CD4-positive, alpha-beta T cell (primary cell): ENCODE results near the gene ARAP2. TPM values are rescaled to one million over a fixed set of nuclear protein-coding genes. Genes with fewer than 3 reads are reported as not detected.

ENCODE experiments used
- ATAC-seq: fragments of 200-7000 bp; cut with Tn5 transposase; one replicate; pipeline ENCODE4 v1.10.0; 2022; ENCODE audit warnings: mild to moderate bottlenecking; ENCODE audit not compliant: poor library complexity
- CTCF ChIA-PET: fragments of 350-600 bp; sonication (Branson Sonifier 250); formaldehyde crosslinking; loops from one replicate; lab custom pipeline; 2021; ENCODE audit warnings: antibody characterized with exemption, inconsistent platforms; lab: Charles Lee
- POLR2A ChIA-PET: fragments of 350-600 bp; sonication (Branson Sonifier 250); formaldehyde crosslinking; loops from one replicate; lab custom pipeline; 2021; ENCODE audit warnings: antibody characterized with exemption, inconsistent platforms; lab: Charles Lee
- DNase-seq, 14 experiments: peaks; one replicate each; pipeline ENCODE4 v3.0.0-alpha.2; 2013 to 2020; ENCODE audit warnings: mixed read lengths in 2 of 14
- H3K27ac ChIP-seq, 2 donors: one replicate each; pipeline versions ENCODE4 v1.5.1 to v1.7.0; 2013; ENCODE audit warnings: low read length in 2 of 2, low read depth in 1 of 2, mild to moderate bottlenecking in 1 of 2
- H3K27me3 ChIP-seq, 2 experiments: 1 replicate in 1 of 2; 2 replicates in 1 of 2; pipeline versions ENCODE4 v1.6.1 to v1.7.0; 2013; ENCODE audit warnings: low read length in 2 of 2, control low read depth in 1 of 2, mild to moderate bottlenecking in 1 of 2, moderate library complexity in 1 of 2; ENCODE audit not compliant: insufficient read depth in 2 of 2, control insufficient read depth in 1 of 2
- H3K36me3 ChIP-seq: one replicate; pipeline ENCODE4 v1.6.1; 2013; ENCODE audit warnings: low read length, control low read depth; ENCODE audit not compliant: insufficient read depth
- H3K4me1 ChIP-seq: one replicate; pipeline ENCODE4 v1.6.1; 2013; ENCODE audit warnings: low read length, control low read depth; ENCODE audit not compliant: insufficient read depth
- H3K4me3 ChIP-seq: one replicate; pipeline ENCODE4 v1.5.1; 2013; ENCODE audit warnings: mild to moderate bottlenecking, low read length, moderate library complexity
- H3K9me3 ChIP-seq, 2 experiments: 1 replicate in 1 of 2; 2 replicates in 1 of 2; pipeline versions ENCODE4 v1.6.1 to v1.7.0; 2013; ENCODE audit warnings: low read length in 2 of 2, mild to moderate bottlenecking in 2 of 2, control low read depth in 1 of 2, moderate library complexity in 1 of 2; ENCODE audit not compliant: control insufficient read depth in 1 of 2, insufficient read depth in 1 of 2
- H3K27ac Mint-ChIP-seq: one replicate; pipeline ENCODE4 v1.8.0; 2020; ENCODE audit warnings: mixed read lengths
- H3K27me3 Mint-ChIP-seq: one replicate; pipeline ENCODE4 v1.8.0; 2021; ENCODE audit warnings: mixed read lengths
- H3K36me3 Mint-ChIP-seq: one replicate; pipeline ENCODE4 v1.8.0; 2021; ENCODE audit warnings: low read depth, mixed read lengths
- H3K4me1 Mint-ChIP-seq: one replicate; pipeline ENCODE4 v1.8.0; 2021; ENCODE audit warnings: low read depth, mixed read lengths
- H3K4me3 Mint-ChIP-seq: one replicate; pipeline ENCODE4 v1.8.0; 2020; ENCODE audit warnings: mild to moderate bottlenecking, mixed read lengths
- H3K9me3 Mint-ChIP-seq: one replicate; pipeline ENCODE4 v1.8.0; 2020; ENCODE audit warnings: mixed read lengths
- intact Hi-C, 2 experiments: fragments of 100-400 bp; cut with DNase I in 1 of 2; cut with micrococcal nuclease in 1 of 2; formaldehyde crosslinking; loops; one replicate each; pipeline versions ENCODE4 v1.15.1 to v1.9.0; 2023 to 2025; cut with DNase I, micrococcal nuclease
- total RNA-seq, 174 experiments: library from RNA in 2 of 174; stranded (reverse) in 2 of 174; gene quantifications; one replicate each; pipeline ENCODE4 v1.2.3 and lab custom pipeline; 2021 to 2026
- TF ChIP-seq, protein P1 (sequence below): fragments of 200-600 bp; IDR thresholded peaks from one replicate; pipeline ENCODE4 v1.8.0; 2022; ENCODE audit warnings: antibody characterized with exemption, mild to moderate bottlenecking

ARAP2 gene
- total RNA-seq, 2 experiments from 2014 or later = 54.3 to 63.4 TPM

DNA sequence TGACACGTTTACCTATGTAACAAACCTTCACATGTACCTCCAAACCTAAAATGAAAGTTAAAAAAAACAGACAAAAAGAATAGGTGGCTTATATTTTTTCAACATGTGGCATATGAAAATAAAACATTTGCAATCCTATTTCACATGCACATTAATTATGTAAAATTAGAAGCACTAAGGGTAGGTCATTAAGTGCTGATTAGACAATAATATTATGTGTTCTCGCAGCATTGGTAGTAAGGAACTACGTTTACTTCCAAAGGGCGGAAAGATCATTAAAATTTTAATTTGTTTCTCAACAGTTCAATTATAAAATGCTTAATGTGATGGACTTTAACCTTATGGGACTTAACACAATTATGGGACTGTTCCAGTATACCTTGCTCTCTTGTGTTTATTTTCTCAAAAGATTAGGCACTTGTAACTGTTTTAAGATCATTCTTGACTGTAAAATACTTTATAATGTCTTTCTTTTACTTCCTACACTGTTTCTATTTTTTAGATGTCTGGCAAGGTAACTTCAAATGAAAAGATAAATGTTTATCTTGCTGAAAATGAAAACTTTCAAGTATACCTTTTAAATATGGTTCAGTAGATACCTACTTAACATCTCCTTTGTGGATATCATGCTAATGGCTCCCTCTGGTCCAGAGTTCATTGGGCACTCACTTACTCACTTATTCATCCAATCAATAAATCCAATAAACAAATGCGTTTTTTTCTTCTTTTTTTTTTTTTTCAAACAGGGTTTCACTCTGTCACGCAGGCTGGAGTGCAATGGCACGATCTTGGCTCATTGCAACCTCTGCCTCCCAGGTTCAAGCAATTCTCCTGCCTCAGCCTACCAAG, 202.0 kb downstream of the ARAP2 start:
- H3K27ac ChIP-seq = no peak overlapping the region
- Mint-ChIP-seq H3K27me3 (no peaks in the 10 kb centered on the region), H3K9me3 (no peaks in the 10 kb centered on the region), H3K27ac (no peak overlapping the region), H3K36me3 (no peaks in the 10 kb centered on the region), H3K4me3 (no peak overlapping the region), H3K4me1 (no peaks in the 10 kb centered on the region)
- ChIA-PET CTCF (no interaction called here), POLR2A (no interaction called here)
- no peaks in the 10 kb centered on the region for H3K9me3 ChIP-seq
- no peak overlapping the region for H3K4me3 ChIP-seq
- H3K36me3 ChIP-seq = no peaks in the 10 kb centered on the region
- intact Hi-C loops = no loop called here
- TF ChIP-seq, protein P1, sequence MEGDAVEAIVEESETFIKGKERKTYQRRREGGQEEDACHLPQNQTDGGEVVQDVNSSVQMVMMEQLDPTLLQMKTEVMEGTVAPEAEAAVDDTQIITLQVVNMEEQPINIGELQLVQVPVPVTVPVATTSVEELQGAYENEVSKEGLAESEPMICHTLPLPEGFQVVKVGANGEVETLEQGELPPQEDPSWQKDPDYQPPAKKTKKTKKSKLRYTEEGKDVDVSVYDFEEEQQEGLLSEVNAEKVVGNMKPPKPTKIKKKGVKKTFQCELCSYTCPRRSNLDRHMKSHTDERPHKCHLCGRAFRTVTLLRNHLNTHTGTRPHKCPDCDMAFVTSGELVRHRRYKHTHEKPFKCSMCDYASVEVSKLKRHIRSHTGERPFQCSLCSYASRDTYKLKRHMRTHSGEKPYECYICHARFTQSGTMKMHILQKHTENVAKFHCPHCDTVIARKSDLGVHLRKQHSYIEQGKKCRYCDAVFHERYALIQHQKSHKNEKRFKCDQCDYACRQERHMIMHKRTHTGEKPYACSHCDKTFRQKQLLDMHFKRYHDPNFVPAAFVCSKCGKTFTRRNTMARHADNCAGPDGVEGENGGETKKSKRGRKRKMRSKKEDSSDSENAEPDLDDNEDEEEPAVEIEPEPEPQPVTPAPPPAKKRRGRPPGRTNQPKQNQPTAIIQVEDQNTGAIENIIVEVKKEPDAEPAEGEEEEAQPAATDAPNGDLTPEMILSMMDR = no peak
- no peaks in the 10 kb centered on the region for H3K27me3 ChIP-seq
- H3K4me1 ChIP-seq = no peaks in the 10 kb centered on the region
- DNase-seq (no peak), ATAC-seq (no peak)

DNA sequence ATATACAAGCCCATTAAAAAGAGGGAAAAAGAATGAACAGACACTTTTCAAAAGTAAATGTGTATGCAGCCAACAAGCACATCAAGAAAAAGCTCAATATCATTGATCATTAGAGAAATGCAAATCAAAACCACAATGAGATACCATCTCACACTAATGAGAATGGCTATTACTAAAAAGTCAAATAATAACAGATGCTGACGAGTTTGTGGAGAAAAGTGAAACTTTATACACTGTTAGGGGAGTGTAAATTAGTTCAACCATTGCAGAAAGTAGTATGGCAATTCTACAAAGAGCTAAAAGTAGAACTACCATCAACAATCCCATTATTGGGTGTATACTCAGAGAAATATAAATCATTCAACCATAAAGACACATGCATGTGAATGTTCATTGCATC, 203.0 kb downstream of the ARAP2 start:
- Mint-ChIP-seq H3K27ac (no peak overlapping the region), H3K4me1 (no peaks in the 10 kb centered on the region), H3K4me3 (no peak overlapping the region), H3K9me3 (no peaks in the 10 kb centered on the region), H3K36me3 (no peaks in the 10 kb centered on the region), H3K27me3 (no peaks in the 10 kb centered on the region)
- DNase-seq = no peak
- no peak overlapping the region for H3K27ac ChIP-seq
- no peaks in the 10 kb centered on the region for H3K9me3 ChIP-seq
- ATAC-seq = no peak
- no peaks in the 10 kb centered on the region for H3K27me3 ChIP-seq
- H3K36me3 ChIP-seq = no peaks in the 10 kb centered on the region
- intact Hi-C loops = no loop called here
- no peak overlapping the region for H3K4me3 ChIP-seq
- POLR2A ChIA-PET = no interaction called here
- H3K4me1 ChIP-seq = no peaks in the 10 kb centered on the region
- TF ChIP-seq, protein P1 = no peak
- CTCF ChIA-PET = no interaction called here

DNA sequence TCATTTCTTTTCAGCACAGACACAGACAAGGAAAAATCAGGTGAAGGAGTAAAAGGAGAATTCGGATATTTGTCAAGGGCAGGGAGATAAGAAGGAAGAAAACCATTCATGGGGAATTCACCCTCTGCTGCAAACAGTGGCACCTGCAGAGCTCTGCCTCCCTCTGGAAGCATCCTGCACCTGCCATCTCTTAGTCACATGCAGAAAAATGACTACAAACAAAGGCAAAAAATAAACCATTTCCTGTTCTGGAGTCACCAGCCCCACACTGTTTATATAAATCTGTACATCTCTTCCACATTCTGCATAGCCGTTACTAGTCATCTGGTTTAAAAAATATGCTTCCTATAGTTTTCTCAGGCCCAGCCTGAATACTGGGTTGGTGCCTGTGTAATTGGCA, 205.3 kb downstream of the ARAP2 start:
- no peak overlapping the region for H3K27ac ChIP-seq
- H3K27ac Mint-ChIP-seq = no peak overlapping the region
- POLR2A ChIA-PET = no interaction called here
- no peaks in the 10 kb centered on the region for H3K9me3 ChIP-seq
- CTCF ChIA-PET = no interaction called here
- no peak for DNase-seq
- no peaks in the 10 kb centered on the region for H3K4me1 Mint-ChIP-seq
- peaks cover 3% of the 10 kb centered on the region for H3K9me3 Mint-ChIP-seq
- H3K4me1 ChIP-seq = no peaks in the 10 kb centered on the region
- TF ChIP-seq, protein P1 = no peak
- no peaks in the 10 kb centered on the region for H3K36me3 ChIP-seq
- no peak overlapping the region for H3K4me3 Mint-ChIP-seq
- ATAC-seq = no peak
- H3K36me3 Mint-ChIP-seq = no peaks in the 10 kb centered on the region
- H3K27me3 Mint-ChIP-seq = no peaks in the 10 kb centered on the region
- H3K27me3 ChIP-seq = no peaks in the 10 kb centered on the region
- intact Hi-C loops = no loop called here
- H3K4me3 ChIP-seq = no peak overlapping the region
